ENCODE measurements around the gene BTN1A1.
A peak's percentile ranks its signal among the peaks of the same experiment; 100 is the strongest.
"Not testable (repeated sequence)": the region's sequence is repeated elsewhere in the genome, so short reads cannot be mapped to it uniquely, and the experiment has no call there.

BTN1A1 gene

GRCh38 chr6:26516481-26517427 lies 16.7 kb downstream of the BTN1A1 start:
- DNase-seq (ENCODE audit: low spot score) = no peak

DNA sequence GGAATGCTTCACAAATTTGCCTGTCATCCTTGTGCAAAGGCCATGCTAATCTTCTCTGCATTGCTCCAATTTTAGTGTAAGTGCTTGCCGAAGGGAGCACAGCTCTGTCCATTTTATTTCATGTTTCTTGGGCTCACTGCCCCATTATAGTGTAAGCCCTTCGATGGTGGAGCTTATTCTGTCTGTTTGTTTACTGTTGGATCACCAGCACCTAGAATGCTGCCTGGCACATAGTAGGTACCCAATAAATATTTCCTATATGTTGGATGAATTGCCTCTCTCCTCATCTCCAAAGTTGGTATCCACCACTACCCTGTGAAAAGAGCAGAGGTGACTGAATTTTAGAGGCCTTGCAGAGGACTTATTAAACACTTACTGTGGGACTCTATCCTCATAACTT lies 19.3 kb downstream of the BTN1A1 start:
- DNase-seq (ENCODE audit: low spot score) = no peak

- no peak for DNase-seq (ENCODE audit: low spot score)
These were observed 20.2 kb downstream of the BTN1A1 start for GRCh38 chr6:26520237-26520849.

DNA sequence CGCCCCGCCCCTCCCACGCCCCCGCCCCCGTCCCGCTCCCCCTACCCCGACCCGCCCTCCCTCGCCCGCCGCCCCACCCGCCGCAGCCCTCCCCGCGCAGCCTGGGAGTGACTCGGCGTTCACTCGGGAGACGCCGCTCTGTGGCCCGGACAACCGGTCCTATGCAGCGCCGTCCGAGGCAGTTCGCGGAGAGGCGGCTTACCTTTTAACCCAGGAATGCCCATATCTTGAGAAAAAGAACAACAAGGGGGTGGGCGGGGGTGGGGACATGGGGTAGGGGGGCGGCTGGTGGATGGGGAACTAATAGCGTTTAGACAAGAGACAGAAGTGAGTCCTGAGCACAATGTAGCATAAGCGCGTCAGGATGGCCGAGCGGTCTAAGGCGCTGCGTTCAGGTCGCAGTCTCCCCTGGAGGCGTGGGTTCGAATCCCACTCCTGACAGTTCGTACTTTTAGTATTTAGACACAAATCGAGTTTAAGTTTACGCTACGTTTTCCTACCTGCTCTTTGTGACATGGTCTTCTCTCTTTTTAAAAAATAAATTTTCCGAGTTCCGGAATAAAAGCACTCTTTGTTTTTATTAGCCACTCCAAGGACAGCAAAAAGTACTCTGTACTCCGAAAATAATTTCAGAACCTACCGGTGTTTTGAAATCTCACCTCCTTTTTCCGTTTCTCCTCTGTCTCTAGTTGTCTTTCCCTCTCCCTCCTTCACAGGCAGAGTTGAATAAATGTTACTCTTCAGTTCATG lies 20.9 kb downstream of the BTN1A1 start:
- DNase-seq (ENCODE audit: low spot score) = peak; percentile 94

DNA sequence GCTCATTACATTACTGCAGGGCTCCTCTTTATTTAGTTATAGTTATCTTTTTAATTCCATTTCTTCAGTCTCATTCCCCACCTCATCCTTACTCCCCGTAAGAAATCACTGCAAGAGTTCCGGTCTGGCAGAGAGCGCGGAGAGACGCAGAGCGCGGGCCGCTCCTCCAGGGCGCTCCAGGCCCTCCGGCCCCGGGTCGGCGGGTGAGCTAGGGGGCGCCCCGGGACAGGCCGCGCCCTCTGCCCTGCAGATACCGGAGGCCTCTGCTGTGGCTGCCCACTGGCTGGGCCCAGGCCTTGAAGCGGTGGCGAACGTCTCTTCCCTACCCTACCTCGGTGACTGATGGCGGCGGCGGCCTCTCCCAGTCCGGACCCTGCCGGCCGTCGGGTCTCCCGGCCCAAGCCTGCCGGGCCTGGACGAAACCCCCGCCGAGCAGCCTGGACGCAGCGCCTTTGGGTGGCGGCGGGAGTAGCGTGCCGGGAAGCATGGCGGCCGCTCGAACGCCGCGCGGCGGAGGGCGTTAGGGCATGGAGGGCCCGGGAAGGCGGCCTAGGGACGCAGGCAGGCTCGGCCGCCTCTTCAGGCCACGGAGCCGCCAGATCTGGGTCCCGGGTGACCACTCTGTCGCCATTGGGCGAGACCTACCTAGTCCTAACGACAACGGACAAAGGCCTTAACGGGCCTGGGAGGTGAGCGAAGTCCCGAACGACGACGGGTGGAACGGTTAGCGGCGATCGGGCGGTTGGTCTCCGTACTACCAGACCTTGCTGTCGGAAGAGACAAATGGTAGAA lies 21.7 kb downstream of the BTN1A1 start:
- peak; percentile 77 for DNase-seq (ENCODE audit: low spot score)

GRCh38 chr6:26522486-26523228 lies 22.6 kb downstream of the BTN1A1 start:
- not testable (repeated sequence) for DNase-seq (ENCODE audit: low spot score)

DNA sequence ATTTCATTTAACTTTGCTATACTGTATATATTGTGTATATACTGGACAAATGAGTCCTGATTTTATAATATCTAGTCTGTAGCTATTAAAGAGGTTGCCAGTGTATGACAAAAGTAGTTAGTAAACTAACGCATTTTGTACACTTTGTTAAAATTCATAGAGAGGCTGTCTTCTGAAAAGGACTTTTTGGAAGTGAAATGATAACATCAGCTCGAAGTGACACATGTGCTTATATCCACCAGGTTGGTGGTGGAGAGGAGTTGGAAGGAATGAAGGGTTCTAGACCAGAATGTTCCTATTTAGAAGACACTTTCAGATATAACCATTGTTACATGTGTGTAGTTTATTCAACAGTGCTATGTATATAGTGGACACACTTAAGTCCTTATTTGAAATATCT lies 24.2 kb downstream of the BTN1A1 start:
- DNase-seq (ENCODE audit: low spot score) = not testable (repeated sequence)

DNA sequence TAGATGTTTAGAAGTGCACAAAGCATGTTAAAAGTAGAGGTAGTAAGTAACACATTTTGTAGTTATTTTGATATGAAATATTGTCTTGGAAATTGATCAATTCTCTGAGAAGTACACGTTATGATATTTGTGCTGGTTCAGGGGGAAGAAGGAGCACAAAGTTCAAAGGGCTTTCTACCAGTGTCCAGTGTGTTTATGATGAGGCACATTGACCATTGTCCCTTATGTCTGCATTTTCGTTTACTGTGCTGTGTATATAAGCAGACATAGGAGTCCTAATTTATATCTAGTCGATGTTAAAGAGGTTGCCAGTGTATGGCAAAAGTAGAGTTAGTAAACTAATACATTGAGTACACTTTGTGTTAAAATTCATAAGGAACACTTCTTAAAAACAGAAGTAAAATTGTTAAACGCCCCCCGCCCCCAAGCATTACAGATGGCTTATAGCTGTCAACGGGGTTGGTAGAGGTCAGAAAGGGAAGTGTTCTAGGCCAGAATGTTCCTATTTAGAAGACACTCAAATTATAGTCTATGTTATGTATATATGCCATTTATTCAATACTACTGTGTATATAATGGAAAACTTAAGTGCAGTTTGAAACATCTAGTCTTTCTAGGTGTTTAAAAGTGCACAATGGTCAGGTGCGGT lies 24.7 kb downstream of the BTN1A1 start:
- DNase-seq (ENCODE audit: low spot score) = no peak

DNA sequence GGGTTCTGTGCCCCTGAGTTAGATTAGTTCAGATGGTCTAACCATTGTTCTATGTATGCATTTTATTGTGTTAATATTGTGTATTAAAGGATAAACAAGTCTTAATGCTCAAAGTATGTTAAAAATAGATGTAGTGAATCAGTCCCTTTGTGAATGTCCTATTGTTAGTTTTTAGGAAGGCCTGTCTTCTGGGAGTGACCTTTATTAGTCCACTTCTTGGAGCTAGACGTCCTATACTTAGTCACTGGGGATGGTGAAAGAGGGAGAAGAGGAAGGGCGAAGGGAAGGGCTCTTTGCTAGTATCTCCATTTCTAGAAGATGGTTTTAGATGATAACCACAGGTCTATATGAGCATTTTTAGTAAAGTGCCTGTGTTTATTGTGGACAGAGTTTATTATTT lies 25.7 kb downstream of the BTN1A1 start:
- DNase-seq (ENCODE audit: low spot score) = no peak

DNA sequence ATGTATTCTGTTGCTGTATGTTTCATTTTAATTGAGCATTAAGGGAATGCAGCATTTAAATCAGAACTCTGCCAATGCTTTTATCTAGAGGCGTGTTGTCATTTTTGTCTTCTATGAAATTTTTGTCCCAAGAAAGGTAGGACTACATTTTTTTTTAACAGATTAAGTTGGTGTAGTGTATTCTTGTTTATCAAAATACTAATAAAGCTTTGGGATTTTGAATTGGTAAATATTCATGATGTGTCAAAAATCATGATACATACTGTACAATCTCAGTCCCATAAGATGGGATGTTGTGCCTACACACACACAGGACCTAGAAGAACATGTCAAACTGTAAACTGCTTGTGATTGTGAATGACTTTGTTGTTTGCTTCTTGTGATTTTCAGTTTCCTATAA lies 26.8 kb downstream of the BTN1A1 start:
- no peak for DNase-seq (ENCODE audit: low spot score)

GRCh38 chr6:26530203-26530602 lies 30.1 kb downstream of the BTN1A1 start:
- no peak for DNase-seq (ENCODE audit: low spot score)

- DNase-seq (ENCODE audit: low spot score) = no peak
These were observed 31.8 kb downstream of the BTN1A1 start for GRCh38 chr6:26531897-26532296.

DNA sequence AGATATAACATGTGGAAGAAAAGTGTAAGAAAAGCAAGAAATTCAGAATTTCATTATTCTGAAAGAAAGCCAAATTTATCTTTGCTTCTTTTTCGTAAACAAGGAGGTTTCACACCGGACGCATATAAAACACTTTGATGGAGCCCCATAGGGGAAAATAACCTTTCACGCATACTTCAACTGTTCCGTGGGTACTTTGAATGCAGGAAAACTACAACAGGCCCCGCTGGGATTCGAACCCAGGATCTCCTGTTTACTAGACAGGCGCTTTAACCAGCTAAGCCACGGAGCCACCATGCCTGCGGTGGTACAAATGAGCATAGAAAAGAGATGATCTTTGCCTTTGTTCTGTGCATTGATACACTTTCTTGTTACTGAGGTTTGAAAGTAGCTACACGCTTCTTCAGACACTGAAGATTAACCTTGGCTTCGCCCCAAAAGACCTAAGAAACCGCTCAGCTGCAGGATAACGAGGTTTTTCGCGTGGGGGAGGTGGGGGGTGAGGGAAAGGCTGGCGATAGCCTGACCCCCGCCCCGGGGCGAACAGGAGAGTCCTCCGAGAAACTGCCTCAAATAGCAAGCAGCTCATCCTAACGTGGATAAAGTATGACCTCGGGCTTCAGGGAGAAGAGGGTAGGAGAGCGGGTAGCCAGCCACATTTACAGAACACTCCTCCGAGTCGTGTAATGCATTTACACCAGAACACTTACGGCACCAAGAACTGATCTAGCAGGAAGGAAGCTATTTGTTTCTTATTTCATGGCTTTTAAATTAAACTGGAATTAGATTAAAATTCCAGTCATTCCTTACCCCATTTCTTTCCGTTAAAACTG lies 32.8 kb downstream of the BTN1A1 start:
- peak; percentile 51 for DNase-seq (ENCODE audit: low spot score)

DNA sequence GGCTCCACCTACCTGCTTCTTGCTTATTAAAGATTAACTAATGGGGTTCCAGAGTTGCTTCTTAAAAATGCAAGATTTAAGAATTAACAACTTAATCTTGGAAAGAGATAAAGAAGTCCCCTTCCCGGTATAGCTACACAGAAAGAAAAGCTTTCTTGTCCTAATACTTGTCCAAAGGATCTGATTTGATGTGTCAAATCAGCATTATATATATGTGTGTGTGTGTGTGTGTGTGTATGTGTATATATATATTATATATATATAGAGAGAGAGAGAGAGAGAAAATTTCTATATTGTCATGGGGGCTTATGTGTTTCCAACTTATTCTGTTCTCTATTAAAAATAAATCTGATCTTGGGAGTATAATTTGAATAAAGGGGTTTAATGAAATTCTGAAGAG lies 33.4 kb downstream of the BTN1A1 start:
- no peak for DNase-seq (ENCODE audit: low spot score)

DNA sequence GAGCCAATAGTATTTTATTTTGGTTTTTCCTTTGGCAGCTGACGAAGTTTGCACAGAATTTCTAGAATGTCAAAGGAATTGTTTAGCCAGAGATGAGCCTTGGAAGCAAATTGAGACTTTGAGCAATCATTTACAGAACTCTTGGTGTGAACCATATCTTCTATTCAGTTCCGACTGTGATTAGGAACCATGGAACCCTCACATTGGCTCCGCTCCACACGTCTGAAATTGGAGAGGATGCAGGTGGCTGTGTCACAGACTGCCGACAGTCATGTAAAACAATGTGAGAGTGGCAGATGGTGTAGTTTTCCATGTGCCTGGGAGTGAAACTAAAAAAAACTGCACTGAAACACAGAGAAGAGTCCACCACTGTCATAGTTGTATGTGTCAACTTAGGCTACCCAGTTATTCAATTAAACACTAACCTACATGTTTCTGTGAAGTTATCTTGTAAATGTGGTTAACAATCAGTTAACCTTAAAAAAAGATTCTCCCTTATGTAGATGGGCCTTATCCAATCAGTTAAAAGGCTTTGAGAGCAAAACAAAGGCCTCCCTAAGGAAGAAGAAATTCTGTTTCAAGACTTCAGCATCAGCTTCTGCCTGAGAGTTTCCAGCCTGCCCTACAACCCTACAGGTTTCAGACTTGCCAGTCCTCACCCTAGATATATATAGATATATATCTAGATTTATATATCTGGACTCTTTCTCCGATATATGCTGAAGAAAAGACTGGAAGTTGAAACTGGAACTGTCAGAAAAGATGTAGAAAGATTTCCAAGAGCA lies 34.8 kb downstream of the BTN1A1 start:
- no peak for DNase-seq (ENCODE audit: low spot score)

DNA sequence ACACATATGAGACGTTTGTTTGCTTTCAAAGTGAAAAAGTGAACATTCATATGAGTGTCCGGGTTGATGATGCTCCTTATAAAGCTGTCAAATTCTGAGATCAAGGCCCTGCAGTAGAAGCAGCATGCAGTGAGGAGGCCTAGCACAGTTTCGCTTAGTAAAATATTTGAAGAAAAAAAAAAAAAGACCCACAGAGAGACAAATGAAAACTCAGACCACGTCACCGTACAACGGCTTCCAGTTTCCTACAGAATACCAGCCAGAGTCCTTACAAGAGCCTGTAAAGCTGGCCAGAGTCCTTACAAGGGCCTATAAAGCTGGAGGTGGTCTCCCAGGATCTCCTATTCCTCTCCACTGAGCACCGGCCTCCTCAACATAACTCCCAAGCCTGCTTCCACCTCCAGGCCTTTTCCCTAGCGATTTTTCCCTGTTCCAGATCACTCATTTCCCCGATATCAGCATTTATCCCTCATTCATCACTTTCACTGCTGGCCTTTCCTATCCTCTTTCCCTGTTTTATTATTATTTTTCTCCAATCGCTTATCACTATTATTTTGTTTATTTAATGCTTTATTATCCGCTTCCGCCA lies 36.6 kb downstream of the BTN1A1 start:
- no peak for DNase-seq (ENCODE audit: low spot score)

DNA sequence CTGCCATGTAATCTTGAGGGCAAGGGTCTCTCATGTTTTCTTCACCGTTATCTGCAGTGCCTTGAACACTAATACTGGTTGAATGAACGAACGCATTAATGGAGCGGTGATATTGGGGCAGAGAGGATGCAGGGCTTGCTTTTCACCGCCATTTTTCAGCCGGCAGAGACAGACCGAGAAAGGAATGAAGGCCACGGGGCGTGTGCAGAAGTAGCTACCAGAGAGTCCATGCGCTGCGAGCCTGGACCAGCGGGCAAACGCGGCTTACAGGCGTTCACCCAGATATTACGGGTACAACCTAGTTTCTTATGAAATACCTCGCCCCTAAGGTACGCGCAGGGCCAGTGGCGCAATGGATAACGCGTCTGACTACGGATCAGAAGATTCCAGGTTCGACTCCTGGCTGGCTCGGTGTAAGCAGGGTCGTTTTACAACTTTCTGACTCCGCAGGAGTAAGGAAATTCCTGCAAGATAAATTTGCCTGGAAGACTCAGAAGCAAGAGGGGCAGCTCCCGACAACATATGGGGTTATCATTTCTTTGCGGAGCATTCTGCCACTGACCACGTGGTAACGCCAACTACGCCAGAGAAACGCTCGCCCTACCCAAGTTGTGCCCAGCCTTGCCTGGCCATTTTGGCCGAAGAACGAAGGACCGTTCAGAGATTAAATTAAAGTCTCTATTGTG lies 37.2 kb downstream of the BTN1A1 start:
- peak; percentile 68 for DNase-seq (ENCODE audit: low spot score)
